Stimulated activated memory B cell treated with anti-CD40 and anti-IgM and Interleukin-4, amounts not matched to agents 10 μg/mL and 1 μg/mL and 100 μg/mL, for 72 hours (primary cell): Measurements from ENCODE around the gene PDCD1LG2.
"Not testable (repeated sequence)": the region's sequence is repeated elsewhere in the genome, so short reads cannot be mapped to it uniquely, and the experiment has no call there.

ENCODE experiments used
- ATAC-seq: fragments of 150-1000 bp; cut with Tn5 transposase; 2 replicates; pipeline ENCODE4 v1.10.0; 2021
- H3K27ac Mint-ChIP-seq: one replicate; pipeline ENCODE4 v1.8.0; 2022; ENCODE audit warnings: mild to moderate bottlenecking, mixed read lengths
- H3K27me3 Mint-ChIP-seq: one replicate; pipeline ENCODE4 v1.8.0; 2022; ENCODE audit warnings: mixed read lengths
- H3K36me3 Mint-ChIP-seq: one replicate; pipeline ENCODE4 v1.8.0; 2022; ENCODE audit warnings: mixed read lengths
- H3K4me1 Mint-ChIP-seq: one replicate; pipeline ENCODE4 v1.8.0; 2022; ENCODE audit warnings: mixed read lengths
- H3K4me3 Mint-ChIP-seq: one replicate; pipeline ENCODE4 v1.8.0; 2022; ENCODE audit warnings: mild to moderate bottlenecking, moderate library complexity, mixed read lengths
- H3K9me3 Mint-ChIP-seq: one replicate; pipeline ENCODE4 v1.8.0; 2022; ENCODE audit warnings: mixed read lengths

PDCD1LG2 gene

GRCh38 chr9:5510360-5510931, at the start of gene PDCD1LG2:
Gene PDCD1LG2 (plus strand): TSS chr9:5510531. CDS start chr9:5522547, 12,016 bp downstream.
- Mint-ChIP-seq H3K36me3 (peaks cover 4% of the 10 kb centered on the region), H3K9me3 (peaks cover 10% of the 10 kb centered on the region), H3K4me3 (peak within 1 kb of the TSS; percentile 78), H3K4me1 (peaks cover 55% of the 10 kb centered on the region), H3K27ac (peak within 1 kb of the TSS; percentile 90), H3K27me3 (no peaks in the 10 kb centered on the region)
- ATAC-seq, result peak; percentile 85

DNA sequence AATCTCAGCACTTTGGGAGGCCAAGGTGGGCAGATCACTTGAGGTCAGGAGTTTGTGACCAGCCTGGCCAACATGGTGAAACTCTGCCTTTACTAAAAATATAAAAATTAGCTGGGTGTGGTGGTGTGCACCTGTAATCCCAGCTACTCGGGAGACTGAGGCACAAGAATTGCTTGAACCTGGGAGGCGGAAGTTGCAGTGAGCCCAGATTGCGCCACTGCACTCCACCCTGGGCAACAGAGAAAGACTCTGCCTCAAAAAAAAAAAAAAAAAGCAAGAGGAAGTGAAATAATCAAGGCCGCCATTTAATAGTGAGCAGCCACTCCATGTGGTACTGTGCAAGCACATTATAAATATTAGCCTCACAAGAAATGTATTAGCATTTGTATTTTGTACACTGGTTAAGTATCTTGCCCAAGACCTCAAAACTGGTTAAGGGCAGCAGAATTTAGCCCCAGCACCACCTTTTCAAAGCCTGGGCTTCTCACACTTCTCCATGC, 45.5 kb upstream of the PDCD1LG2 start:
- H3K27me3 Mint-ChIP-seq, H3K27ac Mint-ChIP-seq, H3K4me3 Mint-ChIP-seq, H3K9me3 Mint-ChIP-seq: not testable (repeated sequence)
- peak; percentile 41 for ATAC-seq
- H3K36me3 Mint-ChIP-seq, result peaks cover 68% of the 10 kb centered on the region
- H3K4me1 Mint-ChIP-seq, result peaks cover 36% of the 10 kb centered on the region

DNA sequence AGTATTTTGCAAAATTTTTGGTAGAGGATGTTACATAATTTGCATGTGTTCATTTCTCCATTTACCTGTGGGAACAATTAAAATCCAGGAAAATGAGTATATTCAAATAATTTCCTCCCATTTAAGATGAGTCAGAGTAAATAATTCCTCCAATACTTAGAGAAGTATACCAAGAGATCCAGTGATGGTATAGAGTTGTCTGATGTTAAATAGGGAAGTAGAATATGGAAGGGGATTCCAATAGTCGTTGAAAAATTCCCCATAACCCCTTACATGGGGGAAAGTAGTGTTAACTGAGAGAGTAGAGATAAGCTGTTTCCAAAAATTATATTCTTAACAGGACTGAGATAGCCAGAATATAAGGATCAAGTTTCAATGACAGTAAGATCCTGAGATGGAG, 44.3 kb upstream of the PDCD1LG2 start:
- H3K9me3 Mint-ChIP-seq, result no peaks in the 10 kb centered on the region
- peaks cover 32% of the 10 kb centered on the region for H3K4me1 Mint-ChIP-seq
- H3K27ac Mint-ChIP-seq, result peak overlapping the region; percentile 5
- H3K36me3 Mint-ChIP-seq, result peaks cover 64% of the 10 kb centered on the region
- ATAC-seq, result no peak
- no peak overlapping the region for H3K4me3 Mint-ChIP-seq
- H3K27me3 Mint-ChIP-seq, result no peaks in the 10 kb centered on the region

DNA sequence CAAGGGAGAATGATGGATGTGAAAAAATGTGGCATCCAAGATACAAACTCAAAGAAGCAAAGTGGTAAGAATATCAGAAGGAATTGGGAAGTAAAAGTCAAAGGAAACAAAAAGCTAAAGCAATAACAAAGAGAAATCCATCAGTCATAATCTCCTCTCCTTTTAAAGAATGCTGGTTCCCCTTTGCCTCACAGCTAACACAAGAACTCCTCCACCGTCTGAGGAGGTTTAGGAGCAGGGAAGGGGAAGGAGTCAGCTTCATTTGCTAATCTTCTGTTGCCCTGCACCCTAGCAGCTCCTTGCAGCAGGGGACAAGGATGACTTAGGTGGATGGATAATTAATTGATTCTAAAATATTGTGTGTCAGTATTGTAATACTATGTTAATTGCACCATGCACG, 43.6 kb upstream of the PDCD1LG2 start:
- Mint-ChIP-seq H3K9me3 (no peaks in the 10 kb centered on the region), H3K36me3 (peaks cover 64% of the 10 kb centered on the region), H3K4me1 (peaks cover 32% of the 10 kb centered on the region), H3K27me3 (no peaks in the 10 kb centered on the region), H3K27ac (peak overlapping the region; percentile 5), H3K4me3 (no peak overlapping the region)
- no peak for ATAC-seq

- ATAC-seq, result no peak
- H3K9me3 Mint-ChIP-seq, result no peaks in the 10 kb centered on the region
- no peak overlapping the region for H3K4me3 Mint-ChIP-seq
- no peaks in the 10 kb centered on the region for H3K27me3 Mint-ChIP-seq
- peaks cover 35% of the 10 kb centered on the region for H3K4me1 Mint-ChIP-seq
- peaks cover 50% of the 10 kb centered on the region for H3K36me3 Mint-ChIP-seq
- no peak overlapping the region for H3K27ac Mint-ChIP-seq
Measured at GRCh38 chr9:5468850-5469249, 41.5 kb upstream of the PDCD1LG2 start.

- no peak for ATAC-seq
- Mint-ChIP-seq H3K36me3 (peaks cover 44% of the 10 kb centered on the region), H3K4me3 (no peak overlapping the region), H3K4me1 (peaks cover 23% of the 10 kb centered on the region), H3K27ac (no peak overlapping the region), H3K27me3 (no peaks in the 10 kb centered on the region), H3K9me3 (peaks cover 6% of the 10 kb centered on the region)
Measured at GRCh38 chr9:5470122-5470521, 40.2 kb upstream of the PDCD1LG2 start.

- ATAC-seq, result no peak
- no peak overlapping the region for H3K4me3 Mint-ChIP-seq
- H3K27ac Mint-ChIP-seq, result no peak overlapping the region
- H3K9me3 Mint-ChIP-seq, result peaks cover 6% of the 10 kb centered on the region
- H3K27me3 Mint-ChIP-seq, result no peaks in the 10 kb centered on the region
- peaks cover 44% of the 10 kb centered on the region for H3K36me3 Mint-ChIP-seq
- H3K4me1 Mint-ChIP-seq, result peaks cover 16% of the 10 kb centered on the region
Measured at GRCh38 chr9:5470816-5471215, 39.5 kb upstream of the PDCD1LG2 start.

- peaks cover 21% of the 10 kb centered on the region for H3K36me3 Mint-ChIP-seq
- H3K9me3 Mint-ChIP-seq, result peaks cover 12% of the 10 kb centered on the region
- H3K4me3 Mint-ChIP-seq, H3K27me3 Mint-ChIP-seq, H3K27ac Mint-ChIP-seq, ATAC-seq: not testable (repeated sequence)
- peaks cover 17% of the 10 kb centered on the region for H3K4me1 Mint-ChIP-seq
Measured at GRCh38 chr9:5475611-5476010, 34.7 kb upstream of the PDCD1LG2 start.

DNA sequence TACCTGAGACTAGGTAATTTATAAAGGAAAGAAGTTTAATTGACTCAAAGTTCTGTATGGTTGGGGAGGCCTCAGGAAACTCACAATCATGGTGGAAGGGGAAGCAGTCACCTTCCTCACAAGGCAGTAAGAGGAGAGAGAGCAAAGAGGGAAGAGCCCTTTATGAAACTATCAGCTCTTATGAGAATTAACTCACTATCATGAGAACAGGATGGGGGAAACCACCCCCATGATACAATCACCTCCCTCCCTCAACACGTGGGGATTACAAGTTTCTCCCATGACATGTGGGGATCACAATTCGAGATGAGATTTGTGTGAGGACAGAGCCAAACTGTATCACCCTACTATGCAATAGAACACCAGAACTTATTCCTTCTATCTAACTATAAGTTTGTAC, 32.1 kb upstream of the PDCD1LG2 start:
- Mint-ChIP-seq H3K36me3 (peaks cover 21% of the 10 kb centered on the region), H3K4me1 (peaks cover 29% of the 10 kb centered on the region), H3K9me3 (peaks cover 12% of the 10 kb centered on the region), H3K27me3 (no peaks in the 10 kb centered on the region), H3K27ac (no peak overlapping the region), H3K4me3 (no peak overlapping the region)
- peak; percentile 31 for ATAC-seq

DNA sequence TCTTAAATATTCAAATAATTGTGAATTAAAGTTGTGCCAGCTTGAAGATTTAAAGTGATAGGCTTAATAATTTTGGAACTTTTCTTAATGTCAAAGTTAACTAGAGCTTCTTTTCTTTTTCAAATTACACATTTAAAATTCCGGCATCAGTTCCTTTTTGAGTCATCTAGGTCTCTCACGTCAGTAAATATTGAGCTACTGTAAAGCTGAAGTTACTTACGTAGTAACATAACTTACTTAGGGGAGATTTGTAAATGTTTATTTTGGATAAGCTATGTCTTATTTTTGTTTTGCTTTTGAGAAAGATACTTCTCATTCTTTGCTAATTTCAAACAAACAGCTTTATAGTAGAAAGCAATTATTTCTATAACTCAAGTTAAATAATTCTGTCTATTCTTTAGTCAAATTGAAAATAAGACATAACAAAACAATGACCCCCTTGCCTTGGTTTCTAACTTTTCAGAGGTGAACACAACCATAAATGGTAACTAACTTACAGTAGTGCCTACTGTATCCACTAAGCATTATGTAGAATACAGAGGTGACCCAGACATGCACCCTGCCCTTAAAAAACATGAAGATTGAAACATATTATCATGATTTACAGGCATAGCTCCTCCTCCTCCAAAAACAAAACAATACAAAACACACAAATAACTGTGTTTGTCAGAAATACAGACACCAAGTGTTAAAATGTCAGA, 30.2 kb upstream of the PDCD1LG2 start:
- Mint-ChIP-seq H3K36me3 (peaks cover 14% of the 10 kb centered on the region), H3K4me1 (peaks cover 24% of the 10 kb centered on the region), H3K27ac (no peak overlapping the region), H3K27me3 (no peaks in the 10 kb centered on the region), H3K4me3 (no peak overlapping the region), H3K9me3 (peaks cover 6% of the 10 kb centered on the region)
- ATAC-seq, result no peak

DNA sequence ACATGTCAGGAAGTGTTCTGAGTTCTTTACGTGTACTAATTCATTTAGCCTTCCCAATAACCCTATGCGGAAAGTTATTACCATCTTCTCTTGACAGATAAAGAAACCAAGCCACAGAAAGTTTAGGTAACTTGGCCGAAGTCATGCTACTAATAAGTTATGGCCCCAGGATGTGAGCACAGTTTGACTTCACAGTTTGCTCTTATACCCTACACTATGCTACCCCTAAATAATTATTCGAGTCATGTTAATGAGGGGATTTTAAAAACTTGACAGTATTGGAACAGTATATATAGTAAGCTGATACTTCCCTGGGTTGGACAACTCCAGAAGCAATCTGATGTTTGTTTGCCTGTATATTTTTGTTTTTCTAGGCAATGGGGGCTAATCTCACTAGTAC, 29.4 kb upstream of the PDCD1LG2 start:
- no peak for ATAC-seq
- no peak overlapping the region for H3K4me3 Mint-ChIP-seq
- H3K9me3 Mint-ChIP-seq, result peaks cover 6% of the 10 kb centered on the region
- H3K27me3 Mint-ChIP-seq, result no peaks in the 10 kb centered on the region
- peaks cover 7% of the 10 kb centered on the region for H3K36me3 Mint-ChIP-seq
- H3K27ac Mint-ChIP-seq, result no peak overlapping the region
- H3K4me1 Mint-ChIP-seq, result peaks cover 24% of the 10 kb centered on the region

DNA sequence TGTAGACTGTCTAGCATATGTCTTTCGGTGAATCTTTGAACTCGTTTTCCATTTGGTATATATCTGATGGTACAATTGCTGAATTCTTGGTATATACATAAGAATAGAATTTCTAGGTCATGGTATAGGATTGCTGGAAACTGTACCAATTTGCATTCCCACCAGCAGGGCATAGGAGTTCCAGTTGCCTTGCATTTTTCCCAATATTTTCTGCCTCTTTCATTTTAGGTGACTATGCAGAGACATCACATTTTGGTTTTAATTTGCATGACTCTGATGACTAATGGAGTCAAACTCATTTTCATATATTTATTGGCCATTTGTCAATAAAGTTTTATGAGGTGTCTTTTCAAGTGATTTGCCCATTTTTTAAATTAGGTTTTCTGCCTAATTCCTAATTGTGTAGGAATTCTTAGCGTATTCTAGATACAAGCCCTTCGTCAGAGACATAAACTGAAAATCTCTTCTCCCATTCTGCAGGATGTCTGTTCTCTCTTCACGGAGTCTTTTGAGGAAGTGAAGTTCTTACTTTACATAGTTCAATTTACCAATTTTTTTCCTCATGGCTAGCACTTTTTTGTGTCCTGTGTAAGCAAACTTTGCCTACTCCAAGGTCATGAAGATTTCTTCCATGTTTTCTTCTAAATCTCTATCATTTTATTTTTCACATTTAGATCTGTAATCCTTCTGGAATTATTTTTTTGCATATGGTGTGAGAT, 28.9 kb upstream of the PDCD1LG2 start:
- H3K9me3 Mint-ChIP-seq, result peaks cover under 1% of the 10 kb centered on the region
- no peaks in the 10 kb centered on the region for H3K27me3 Mint-ChIP-seq
- H3K27ac Mint-ChIP-seq, result no peak overlapping the region
- no peak for ATAC-seq
- H3K4me1 Mint-ChIP-seq, result peaks cover 24% of the 10 kb centered on the region
- H3K36me3 Mint-ChIP-seq, result peaks cover 2% of the 10 kb centered on the region
- H3K4me3 Mint-ChIP-seq, result no peak overlapping the region

- ATAC-seq, result no peak
- H3K36me3 Mint-ChIP-seq, result no peaks in the 10 kb centered on the region
- H3K4me1 Mint-ChIP-seq, result peaks cover 24% of the 10 kb centered on the region
Measured at GRCh38 chr9:5482194-5482593, 28.1 kb upstream of the PDCD1LG2 start.

GRCh38 chr9:5483306-5483705, 27.0 kb upstream of the PDCD1LG2 start:
- no peaks in the 10 kb centered on the region for H3K36me3 Mint-ChIP-seq
- no peak overlapping the region for H3K4me3 Mint-ChIP-seq
- H3K27me3 Mint-ChIP-seq, result no peaks in the 10 kb centered on the region
- H3K4me1 Mint-ChIP-seq, result peaks cover 23% of the 10 kb centered on the region
- ATAC-seq, result no peak
- H3K9me3 Mint-ChIP-seq, result no peaks in the 10 kb centered on the region
- H3K27ac Mint-ChIP-seq, result no peak overlapping the region

More at GRCh38 chr9:5482194-5482593, 28.1 kb upstream of the PDCD1LG2 start:
- no peaks in the 10 kb centered on the region for H3K27me3 Mint-ChIP-seq
- H3K9me3 Mint-ChIP-seq, result no peaks in the 10 kb centered on the region
- no peak overlapping the region for H3K4me3 Mint-ChIP-seq
- H3K27ac Mint-ChIP-seq, result no peak overlapping the region

GRCh38 chr9:5485378-5486085, 24.8 kb upstream of the PDCD1LG2 start:
- H3K27me3 Mint-ChIP-seq, result no peaks in the 10 kb centered on the region
- H3K36me3 Mint-ChIP-seq, result no peaks in the 10 kb centered on the region
- no peak for ATAC-seq
- H3K27ac Mint-ChIP-seq, result no peak overlapping the region
- no peaks in the 10 kb centered on the region for H3K9me3 Mint-ChIP-seq
- no peak overlapping the region for H3K4me3 Mint-ChIP-seq
- peaks cover 18% of the 10 kb centered on the region for H3K4me1 Mint-ChIP-seq
